Measurements from ENCODE around the gene IL17B.

Gene IL17B

DNA sequence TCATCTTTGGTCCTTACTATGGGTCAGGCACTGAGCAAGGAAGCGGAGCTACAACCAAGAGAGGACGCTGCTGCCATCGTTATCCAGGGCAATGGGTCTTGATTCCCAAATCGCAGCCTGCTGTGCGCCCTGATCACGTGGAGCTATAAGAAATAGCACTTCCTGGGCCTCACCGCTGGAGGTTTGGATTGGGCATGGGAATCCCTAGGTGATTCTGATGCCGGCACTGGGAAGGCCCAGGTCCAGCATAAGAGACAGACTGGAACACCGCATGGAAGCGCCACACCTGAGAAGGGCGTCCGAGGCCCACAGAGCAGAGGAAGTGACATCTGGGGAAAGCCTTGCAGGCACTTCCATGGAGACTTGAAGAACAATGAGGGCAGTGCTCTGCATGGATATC lies 3.0 kb downstream of the IL17B start:
- DNase-seq = no peak

GRCh38 chr5:149375434-149375833 lies 3.7 kb downstream of the IL17B start:
- no peak for DNase-seq

DNA sequence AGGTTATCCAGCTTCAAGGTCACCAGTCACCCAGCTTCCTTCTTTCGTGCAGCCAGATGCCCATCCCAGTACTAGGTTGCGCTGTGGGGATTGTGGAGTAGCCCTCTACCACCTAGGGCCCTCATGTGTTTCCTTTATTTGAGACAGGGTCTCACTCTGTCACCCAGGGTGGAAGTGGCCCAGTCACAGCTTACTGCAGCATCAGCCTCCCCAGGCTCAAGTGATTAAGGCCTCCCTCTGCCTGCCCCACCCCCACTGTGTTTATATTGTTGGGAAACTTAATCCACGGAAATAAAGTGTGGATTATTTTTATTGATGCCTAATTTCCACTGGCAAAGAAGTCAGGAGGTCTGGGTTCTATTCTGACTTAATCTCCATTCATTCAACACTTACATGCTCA lies 4.3 kb downstream of the IL17B start:
- DNase-seq = no peak

DNA sequence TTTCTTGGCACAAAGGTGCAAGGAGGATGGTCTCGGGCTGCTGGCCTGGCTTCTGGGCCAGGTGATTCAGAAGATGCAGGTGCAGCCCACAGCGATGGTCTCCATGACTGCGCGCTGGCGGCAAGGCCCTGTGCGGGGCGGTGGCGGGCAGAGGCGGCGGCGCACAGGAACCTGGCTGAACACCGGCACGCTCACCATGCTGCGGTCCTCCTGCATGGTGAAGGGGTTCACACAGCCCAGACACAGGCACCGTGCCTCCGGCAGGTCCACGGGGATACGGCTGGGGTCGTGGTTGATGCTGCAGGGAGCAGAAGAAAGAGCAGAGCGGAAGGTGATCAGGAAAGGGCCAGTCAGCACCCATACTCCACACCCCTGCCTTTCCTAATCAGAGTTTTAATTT lies 4.8 kb downstream of the IL17B start:
- DNase-seq = no peak

- DNase-seq = no peak
These were observed 6.2 kb downstream of the IL17B start for GRCh38 chr5:149372932-149373331.

- no peak for DNase-seq
These were observed 6.9 kb downstream of the IL17B start for GRCh38 chr5:149372076-149372795.

GRCh38 chr5:149371296-149371962 lies 7.7 kb downstream of the IL17B start:
- peak; percentile 83 for DNase-seq

- no peak for DNase-seq
These were observed 8.2 kb downstream of the IL17B start for GRCh38 chr5:149370878-149371277.

DNA sequence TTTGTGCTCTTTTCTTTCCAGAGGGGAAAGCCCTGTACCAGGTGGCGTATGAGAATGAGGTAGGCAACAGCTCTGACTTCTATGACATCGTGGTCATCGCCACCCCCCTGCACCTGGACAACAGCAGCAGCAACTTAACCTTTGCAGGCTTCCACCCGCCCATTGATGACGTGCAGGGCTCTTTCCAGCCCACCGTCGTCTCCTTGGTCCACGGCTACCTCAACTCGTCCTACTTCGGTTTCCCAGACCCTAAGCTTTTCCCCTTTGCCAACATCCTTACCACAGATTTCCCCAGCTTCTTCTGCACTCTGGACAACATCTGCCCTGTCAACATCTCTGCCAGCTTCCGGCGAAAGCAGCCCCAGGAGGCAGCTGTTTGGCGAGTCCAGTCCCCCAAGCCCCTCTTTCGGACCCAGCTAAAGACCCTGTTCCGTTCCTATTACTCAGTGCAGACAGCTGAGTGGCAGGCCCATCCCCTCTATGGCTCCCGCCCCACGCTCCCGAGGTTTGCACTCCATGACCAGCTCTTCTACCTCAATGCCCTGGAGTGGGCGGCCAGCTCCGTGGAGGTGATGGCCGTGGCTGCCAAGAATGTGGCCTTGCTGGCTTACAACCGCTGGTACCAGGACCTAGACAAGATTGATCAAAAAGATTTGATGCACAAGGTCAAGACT lies 11.0 kb downstream of the IL17B start:
- DNase-seq = no peak

GRCh38 chr5:149367249-149367971 lies 11.7 kb downstream of the IL17B start:
- DNase-seq = peak; percentile 91

DNA sequence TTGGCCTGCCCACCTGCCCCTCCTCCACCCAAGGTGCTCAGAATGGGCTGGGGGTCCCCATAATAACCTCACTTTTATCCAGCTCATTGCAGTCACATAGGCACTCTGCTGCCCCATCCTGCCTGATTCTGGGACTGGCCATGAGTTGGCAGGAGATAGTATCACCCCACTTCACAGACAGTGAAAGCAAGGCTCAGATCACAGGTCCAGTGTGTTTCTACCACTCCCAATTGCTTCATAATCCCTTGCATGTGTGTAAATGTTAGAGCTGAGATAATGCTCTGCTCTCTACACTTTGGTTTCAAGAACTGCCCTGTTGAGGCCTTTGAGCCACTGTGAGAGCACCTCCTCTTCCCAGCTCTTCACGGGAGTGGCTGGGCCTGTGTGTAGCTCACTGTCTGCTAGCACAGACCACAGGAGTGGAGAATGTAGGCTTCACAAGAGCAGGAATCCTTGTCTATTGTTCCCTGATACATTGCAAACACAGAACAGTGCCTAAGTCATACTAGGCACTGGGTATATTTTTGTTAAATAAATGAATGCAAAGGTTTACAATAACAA lies 12.8 kb downstream of the IL17B start:
- DNase-seq = no peak

- DNase-seq = no peak
These were observed 13.7 kb downstream of the IL17B start for GRCh38 chr5:149365418-149365817.

- DNase-seq = no peak
These were observed 14.4 kb downstream of the IL17B start for GRCh38 chr5:149364719-149365118.

DNA sequence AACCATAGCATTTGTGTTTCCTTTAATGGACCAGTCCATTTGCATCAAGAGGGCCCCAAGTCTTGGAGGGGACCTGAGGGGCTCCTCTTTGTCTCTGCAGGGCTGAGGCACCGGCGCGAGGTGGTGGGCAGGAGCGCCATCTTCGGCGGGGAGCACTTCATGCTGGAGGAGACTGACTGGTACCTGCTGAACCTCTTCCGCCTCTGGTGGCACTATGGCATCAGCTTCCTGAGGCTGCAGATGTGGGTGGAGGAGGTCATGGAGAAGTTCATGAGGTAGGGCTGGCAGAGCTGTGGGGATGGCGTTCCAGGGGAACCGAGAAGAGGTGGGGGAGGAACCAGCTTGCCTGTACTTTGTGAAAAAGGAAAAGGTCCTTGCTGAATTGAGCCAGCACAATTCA lies 15.2 kb downstream of the IL17B start:
- no peak for DNase-seq

DNA sequence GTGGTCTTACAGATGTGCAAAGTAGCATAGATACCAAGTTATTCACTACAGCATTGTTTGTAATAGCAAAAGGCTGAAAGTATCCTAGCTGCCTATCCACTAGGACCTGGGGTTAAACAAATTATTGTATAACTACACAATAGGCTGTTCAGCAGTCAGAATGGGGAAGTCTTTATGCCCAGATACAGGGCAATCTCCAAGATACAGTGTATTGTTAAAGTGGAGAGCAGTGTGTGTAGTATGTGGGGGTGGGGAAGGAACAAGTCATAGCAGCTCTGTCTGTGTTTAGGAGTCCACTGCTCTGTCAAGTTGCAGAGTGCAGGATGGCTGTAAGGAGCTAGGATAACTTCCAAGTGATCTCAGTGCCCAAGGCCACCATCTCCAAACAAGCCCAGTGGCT lies 15.7 kb downstream of the IL17B start:
- DNase-seq = no peak

GRCh38 chr5:149362541-149362940 lies 16.6 kb downstream of the IL17B start:
- no peak for DNase-seq

- DNase-seq = no peak
These were observed 18.8 kb downstream of the IL17B start for GRCh38 chr5:149360272-149360671.

DNA sequence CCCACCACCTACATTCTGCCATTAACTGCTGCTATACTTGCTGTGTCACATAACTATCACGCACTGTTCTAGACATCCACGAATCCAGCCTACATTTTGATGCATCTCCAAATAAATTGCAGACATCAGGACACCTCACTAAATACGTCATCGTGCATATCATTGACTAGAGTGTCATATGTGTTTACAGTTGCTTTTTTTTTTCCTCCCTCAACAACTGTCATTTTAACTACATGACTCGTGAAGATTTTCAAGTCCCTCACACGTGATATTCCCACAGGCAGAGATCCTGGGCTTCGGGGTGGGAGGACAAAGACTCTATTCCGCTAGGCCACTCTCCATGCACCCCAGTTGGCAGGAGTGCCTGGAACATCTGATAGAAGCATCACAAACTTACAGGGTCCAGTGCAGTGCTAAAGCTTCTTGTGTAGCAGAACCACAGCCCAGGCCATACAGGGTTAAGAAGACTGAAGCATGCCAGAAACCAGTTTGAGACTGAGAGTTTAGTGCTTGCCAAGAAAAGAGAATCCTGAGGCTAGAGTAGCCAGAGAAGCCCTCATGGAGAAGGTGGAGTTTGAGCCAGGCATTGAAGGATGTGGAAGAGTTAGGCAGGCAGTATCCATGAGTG lies 20.1 kb downstream of the IL17B start:
- no peak for DNase-seq

DNA sequence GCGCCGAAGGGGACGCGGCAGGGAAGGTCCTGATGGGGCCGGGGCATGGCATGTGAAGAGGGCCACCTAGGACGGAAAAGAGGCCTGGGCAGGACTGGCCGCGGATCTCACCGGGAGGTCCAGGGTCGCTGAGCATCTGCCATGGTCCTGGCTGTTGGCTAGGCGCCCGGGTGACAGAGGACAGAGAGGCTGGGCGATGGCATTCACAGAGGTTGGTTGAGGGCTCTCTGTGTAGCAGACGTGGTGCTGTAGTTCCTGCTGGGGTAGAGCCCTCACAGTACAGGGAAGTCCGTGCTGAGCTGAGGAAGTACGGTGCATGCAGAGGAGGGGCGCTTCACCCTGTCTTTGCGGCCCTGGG lies 20.8 kb downstream of the IL17B start:
- no peak for DNase-seq

DNA sequence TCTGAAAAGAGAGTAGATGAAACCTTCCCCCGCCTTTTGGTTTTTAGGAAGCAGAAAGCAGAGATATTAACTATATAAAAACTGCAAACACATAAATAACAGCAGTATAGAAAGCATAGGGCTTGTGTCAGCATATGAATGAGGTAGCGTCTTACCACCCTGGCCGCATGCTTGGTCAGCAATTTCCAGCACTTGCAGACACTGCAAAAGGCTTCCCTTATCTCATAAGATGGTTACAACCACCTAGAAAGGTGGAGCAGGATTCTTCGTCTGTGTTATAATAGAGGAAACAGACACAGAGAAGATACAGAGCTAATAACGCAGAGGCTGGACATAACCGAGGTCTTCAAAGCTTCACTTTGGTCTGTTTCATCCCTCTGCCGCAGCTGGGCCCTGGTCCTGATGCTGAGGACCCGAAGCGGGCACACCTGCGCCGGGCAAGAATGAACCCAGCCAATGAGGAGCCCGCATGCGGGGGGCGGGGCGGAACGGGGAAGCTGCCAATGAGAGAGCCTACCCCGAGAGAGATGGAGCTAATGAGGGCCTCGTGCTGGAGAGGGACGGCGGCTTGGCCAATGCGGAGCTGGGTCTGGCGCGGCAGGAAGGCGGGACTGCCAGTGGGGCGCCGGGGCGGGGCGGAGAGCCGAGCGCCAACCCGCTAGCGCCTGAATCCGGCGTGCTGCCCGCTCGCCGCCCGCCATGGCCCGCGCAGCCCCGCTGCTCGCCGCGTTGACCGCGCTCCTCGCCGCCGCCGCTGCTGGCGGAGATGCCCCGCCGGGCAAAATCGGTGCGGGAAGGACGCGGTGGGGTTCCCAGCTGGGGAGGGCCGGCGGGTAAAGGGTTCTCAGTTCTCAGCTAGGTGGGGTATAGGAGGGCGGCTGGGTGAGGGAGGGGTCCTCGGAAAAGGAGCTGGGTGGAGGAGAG lies 21.5 kb downstream of the IL17B start, which contains the start of gene PCYOX1L:
PCYOX1L (plus strand) TSS at position 677 of the 924 bp plus-strand sequence; CDS start at position 700, 23 bp downstream.
- peak; percentile 76 for DNase-seq

GRCh38 chr5:149356391-149356790 lies 22.7 kb downstream of the IL17B start:
- DNase-seq = no peak
